Body of pancreas (tissue), 4 donors: ENCODE results near the gene WNK2.

ENCODE experiments used
- POLR2A ChIP-seq, 3 donors: fragments of 450-650 bp; IDR thresholded peaks; one replicate each; pipeline ENCODE4 v1.6.1; 2016; ENCODE audit warnings: antibody characterized with exemption in 3 of 3, mild to moderate bottlenecking in 2 of 3
- TF ChIP-seq, protein P1 (sequence below), 7 experiments: fragments of 450-650 bp in 4 of 7; fragments of 200-600 bp in 3 of 7; sonication (generic) in 3 of 7; IDR thresholded peaks; one replicate each; pipeline ENCODE4 v1.5.1; 2016 to 2019; ENCODE audit warnings: antibody characterized with exemption in 7 of 7

DNA sequence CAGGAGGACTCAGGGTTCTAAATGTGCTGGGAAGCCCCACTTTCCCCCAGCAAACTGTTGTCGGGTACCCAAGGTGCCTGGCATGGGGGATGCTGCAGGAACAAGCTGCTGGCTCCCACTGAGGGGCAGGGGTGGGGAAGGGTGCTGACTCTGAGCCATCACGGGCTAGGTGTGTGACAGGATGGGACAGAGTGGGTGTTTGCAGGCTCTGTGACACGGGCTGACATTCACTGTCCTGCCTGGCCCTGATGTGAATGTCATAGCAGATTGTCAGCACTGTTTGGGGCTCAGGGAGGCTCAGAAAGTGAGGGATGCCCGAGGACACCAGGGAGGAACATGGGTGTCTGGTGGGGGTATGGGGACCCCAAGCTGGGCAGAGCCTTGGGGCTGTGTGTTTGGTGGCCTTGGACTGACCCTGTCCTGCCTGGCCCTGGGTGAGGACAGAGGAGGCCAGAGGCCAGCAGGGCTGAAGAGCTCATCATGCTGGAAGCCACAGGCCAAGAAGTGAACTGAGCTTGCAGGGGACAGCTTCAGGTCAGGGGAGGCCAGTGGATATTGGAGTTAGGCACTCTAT, 20.6 kb downstream of the WNK2 start:
- TF ChIP-seq, protein P1, sequence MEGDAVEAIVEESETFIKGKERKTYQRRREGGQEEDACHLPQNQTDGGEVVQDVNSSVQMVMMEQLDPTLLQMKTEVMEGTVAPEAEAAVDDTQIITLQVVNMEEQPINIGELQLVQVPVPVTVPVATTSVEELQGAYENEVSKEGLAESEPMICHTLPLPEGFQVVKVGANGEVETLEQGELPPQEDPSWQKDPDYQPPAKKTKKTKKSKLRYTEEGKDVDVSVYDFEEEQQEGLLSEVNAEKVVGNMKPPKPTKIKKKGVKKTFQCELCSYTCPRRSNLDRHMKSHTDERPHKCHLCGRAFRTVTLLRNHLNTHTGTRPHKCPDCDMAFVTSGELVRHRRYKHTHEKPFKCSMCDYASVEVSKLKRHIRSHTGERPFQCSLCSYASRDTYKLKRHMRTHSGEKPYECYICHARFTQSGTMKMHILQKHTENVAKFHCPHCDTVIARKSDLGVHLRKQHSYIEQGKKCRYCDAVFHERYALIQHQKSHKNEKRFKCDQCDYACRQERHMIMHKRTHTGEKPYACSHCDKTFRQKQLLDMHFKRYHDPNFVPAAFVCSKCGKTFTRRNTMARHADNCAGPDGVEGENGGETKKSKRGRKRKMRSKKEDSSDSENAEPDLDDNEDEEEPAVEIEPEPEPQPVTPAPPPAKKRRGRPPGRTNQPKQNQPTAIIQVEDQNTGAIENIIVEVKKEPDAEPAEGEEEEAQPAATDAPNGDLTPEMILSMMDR (IDR thresholded peaks at IDR 0.05), result no peak
- no peak for TF ChIP-seq POLR2A (IDR thresholded peaks at IDR 0.05)
